ENCODE results near the gene RIC8A.

DNA sequence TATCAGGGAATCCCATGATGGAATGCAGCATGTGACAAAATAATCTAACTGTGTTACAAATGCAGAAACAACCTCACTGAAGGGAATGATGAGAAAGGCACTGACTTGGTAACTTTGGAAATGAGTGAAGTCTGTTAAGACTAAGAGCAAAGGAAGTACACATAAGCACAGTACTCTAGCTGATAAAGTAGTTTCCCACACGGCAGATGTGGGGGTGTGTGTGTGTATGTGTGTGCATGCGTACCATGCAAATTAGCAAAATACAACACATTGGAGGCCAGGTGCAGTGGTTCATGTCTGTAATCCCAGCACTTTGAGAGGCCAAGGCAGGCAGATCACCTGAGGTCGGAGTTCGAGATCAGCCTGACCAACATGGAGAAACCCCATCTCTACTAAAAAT, 54.1 kb downstream of the RIC8A start:
- TF ChIP-seq, protein P1, sequence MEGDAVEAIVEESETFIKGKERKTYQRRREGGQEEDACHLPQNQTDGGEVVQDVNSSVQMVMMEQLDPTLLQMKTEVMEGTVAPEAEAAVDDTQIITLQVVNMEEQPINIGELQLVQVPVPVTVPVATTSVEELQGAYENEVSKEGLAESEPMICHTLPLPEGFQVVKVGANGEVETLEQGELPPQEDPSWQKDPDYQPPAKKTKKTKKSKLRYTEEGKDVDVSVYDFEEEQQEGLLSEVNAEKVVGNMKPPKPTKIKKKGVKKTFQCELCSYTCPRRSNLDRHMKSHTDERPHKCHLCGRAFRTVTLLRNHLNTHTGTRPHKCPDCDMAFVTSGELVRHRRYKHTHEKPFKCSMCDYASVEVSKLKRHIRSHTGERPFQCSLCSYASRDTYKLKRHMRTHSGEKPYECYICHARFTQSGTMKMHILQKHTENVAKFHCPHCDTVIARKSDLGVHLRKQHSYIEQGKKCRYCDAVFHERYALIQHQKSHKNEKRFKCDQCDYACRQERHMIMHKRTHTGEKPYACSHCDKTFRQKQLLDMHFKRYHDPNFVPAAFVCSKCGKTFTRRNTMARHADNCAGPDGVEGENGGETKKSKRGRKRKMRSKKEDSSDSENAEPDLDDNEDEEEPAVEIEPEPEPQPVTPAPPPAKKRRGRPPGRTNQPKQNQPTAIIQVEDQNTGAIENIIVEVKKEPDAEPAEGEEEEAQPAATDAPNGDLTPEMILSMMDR (conservative IDR thresholded peaks at IDR 0.05): no peak
- no peak for TF ChIP-seq ZFX (IDR thresholded peaks at IDR 0.05)

Measured in C4-2B (cell line).